ENCODE results near the gene HOXB5. TPM values are rescaled to one million over a fixed set of nuclear protein-coding genes. Genes with fewer than 3 reads are reported as not detected.

HOXB5 gene
- total and polyA plus RNA-seq, 8 donors: 3.3 to 37.5 (median 28.9) TPM

DNA sequence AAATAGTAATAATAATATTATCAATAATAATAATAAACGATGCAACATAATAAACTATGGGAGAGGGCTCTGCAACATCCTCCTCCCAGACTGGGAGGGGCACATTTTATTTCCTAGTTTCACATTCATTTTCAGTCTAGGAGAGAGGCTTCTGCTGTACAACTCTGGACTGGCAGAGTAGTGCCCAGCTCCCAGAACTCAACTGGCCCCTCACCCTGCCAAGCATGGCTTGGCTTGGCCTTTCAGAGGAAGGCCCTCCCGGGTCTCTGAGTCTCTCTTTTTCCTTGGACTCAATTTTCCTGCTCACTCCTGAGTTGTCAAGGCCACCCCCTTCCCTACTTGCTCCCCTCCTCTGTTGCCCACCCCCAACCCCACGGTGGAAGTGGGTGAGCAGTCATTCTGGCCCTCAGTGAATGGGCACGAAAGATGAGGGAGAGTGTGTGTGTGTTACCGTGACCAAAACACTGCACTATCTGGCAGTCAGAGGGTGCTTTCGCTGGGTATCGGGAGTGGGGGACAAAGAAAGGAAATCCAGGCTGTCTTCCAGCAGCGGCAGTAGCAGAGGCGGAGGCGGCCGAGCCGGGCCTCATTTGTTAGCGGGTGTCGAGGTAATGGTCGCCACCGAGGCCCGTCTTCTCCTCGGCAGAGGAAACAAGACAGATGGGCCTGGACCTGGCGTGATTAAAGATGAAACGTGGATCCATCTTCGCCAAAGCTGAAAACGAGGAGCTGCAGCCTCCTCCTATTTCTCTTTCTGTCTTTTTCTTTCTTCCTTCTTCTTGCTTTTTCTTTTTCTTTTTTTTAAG lies 17.7 kb downstream of the HOXB5 start:
- no peak for ATAC-seq
- Histone ChIP-seq H3K27ac (peak overlapping the region; percentile 72 to 95), H3K4me3 (peak overlapping the region in 1 of 2 donors; percentile 46), H3K27me3 (peaks cover 47 to 100% of the 10 kb centered on the region in 2 donors), H3K36me3 (no peaks in the 10 kb centered on the region), H3K9me3 (no peaks in the 10 kb centered on the region), H3K4me1 (peaks cover 3 to 31% of the 10 kb centered on the region in 2 donors)
- DNase-seq: no peak
- TF ChIP-seq, protein P1, sequence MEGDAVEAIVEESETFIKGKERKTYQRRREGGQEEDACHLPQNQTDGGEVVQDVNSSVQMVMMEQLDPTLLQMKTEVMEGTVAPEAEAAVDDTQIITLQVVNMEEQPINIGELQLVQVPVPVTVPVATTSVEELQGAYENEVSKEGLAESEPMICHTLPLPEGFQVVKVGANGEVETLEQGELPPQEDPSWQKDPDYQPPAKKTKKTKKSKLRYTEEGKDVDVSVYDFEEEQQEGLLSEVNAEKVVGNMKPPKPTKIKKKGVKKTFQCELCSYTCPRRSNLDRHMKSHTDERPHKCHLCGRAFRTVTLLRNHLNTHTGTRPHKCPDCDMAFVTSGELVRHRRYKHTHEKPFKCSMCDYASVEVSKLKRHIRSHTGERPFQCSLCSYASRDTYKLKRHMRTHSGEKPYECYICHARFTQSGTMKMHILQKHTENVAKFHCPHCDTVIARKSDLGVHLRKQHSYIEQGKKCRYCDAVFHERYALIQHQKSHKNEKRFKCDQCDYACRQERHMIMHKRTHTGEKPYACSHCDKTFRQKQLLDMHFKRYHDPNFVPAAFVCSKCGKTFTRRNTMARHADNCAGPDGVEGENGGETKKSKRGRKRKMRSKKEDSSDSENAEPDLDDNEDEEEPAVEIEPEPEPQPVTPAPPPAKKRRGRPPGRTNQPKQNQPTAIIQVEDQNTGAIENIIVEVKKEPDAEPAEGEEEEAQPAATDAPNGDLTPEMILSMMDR (IDR thresholded peaks at IDR 0.05): no peak
- intact Hi-C loops (cut with DNase I): no loop called here

DNA sequence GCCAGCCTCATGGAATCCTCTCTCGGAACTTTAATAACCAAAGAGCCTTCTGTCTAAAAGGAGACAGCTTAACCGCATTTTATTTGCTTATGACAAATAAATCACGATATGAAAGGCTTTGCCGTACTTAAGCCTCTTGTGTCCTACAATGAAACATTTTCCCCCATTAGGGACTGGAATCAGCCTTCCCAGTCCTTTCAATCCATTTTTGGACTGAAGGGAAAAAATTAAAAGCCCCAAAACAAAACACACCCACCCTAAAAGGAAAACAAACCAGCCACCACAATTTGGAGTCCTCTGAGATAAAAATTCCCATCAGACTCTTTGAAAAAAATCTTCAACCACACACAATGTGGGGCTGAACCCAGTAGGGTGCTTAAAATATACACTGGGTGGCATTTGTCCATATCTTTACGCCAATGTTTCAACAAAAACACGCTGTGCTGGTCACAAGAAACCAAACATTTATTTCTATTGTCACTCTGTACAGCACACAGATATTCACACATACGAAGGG lies 18.5 kb downstream of the HOXB5 start:
- Histone ChIP-seq H3K27me3 (peaks cover 47 to 100% of the 10 kb centered on the region in 2 donors), H3K27ac (peak overlapping the region; percentile 72 to 95), H3K4me1 (peaks cover 3 to 31% of the 10 kb centered on the region in 2 donors), H3K9me3 (no peaks in the 10 kb centered on the region), H3K36me3 (no peaks in the 10 kb centered on the region), H3K4me3 (no peak overlapping the region)
- no peak for DNase-seq
- intact Hi-C loops (cut with DNase I): no loop called here
- ATAC-seq: no peak
- TF ChIP-seq, protein P1 (IDR thresholded peaks at IDR 0.05): no peak

DNA sequence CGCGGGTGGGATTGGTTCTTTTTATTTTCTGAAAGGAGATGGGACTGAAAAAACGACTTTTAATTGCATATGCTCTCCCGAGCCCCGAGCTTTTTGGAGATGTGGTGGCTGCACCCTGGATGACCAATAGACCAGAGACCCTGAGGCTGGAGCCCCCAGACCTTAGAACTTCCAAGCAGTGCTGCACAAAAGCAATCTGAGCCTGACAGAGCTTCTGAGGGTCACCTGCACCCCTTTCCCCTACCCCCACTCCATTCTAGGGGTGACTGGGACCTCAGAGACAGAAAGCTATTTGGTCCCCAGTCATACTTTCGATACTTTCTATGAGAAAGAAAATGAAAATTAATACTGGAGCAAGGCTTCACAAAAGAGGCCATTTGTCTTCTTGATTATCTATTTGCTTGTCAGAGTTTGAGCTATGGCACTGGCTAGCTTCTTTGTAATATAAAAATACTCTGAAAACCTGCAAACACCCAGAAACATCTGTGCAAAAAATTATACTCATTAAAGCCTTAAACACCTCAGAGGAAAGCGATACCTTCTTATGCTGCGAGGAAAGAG lies 19.0 kb downstream of the HOXB5 start:
- no peaks in the 10 kb centered on the region for H3K9me3 ChIP-seq
- H3K27me3 ChIP-seq: peaks cover 44 to 100% of the 10 kb centered on the region in 2 donors
- peak overlapping the region; percentile 72 to 95 for H3K27ac ChIP-seq
- H3K4me3 ChIP-seq: no peak overlapping the region
- H3K36me3 ChIP-seq: no peaks in the 10 kb centered on the region
- TF ChIP-seq, protein P1 (IDR thresholded peaks at IDR 0.05): no peak
- peaks cover 3 to 31% of the 10 kb centered on the region in 2 donors for H3K4me1 ChIP-seq
- intact Hi-C loops (cut with DNase I): no loop called here
- no peak for ATAC-seq
- DNase-seq: no peak

DNA sequence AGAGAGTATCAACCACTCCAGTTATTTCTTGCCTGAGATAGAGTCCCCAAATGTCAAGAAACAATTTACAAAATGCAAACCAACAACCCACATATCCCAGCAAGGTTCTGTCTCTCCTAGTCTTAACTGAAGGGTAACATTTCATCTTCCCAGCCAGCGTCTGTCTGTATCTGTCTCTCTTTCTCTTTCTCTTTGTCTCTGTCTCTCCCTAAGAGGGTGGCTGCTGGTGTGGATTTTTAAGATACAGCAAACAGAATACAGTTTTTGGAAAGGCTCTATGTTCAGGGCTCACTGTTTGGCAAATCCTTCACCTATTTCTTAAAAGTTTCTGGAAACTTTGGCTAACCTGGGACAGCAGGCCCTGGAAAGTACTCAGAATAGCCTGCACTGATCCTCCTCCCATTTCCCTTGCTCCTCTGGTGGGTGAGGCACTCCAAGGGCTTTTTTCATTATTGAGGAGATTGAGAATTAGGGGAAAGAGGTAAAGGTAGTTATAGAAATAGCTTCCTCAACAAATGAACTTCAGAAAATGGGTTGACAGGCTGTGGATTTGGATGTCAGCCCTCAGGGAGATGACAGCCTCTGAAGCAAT lies 21.7 kb downstream of the HOXB5 start:
- Histone ChIP-seq H3K4me1 (peaks cover 3 to 30% of the 10 kb centered on the region in 2 donors), H3K4me3 (no peak overlapping the region), H3K27ac (peak overlapping the region; percentile 31 to 95), H3K27me3 (peaks cover 49 to 100% of the 10 kb centered on the region in 2 donors), H3K36me3 (no peaks in the 10 kb centered on the region), H3K9me3 (no peaks in the 10 kb centered on the region)
- intact Hi-C loops (cut with DNase I): no loop called here
- DNase-seq: no peak
- ATAC-seq: no peak
- TF ChIP-seq, protein P1 (IDR thresholded peaks at IDR 0.05): no peak

All from left lung (tissue), 10 donors.